H1 (cell line): ENCODE data around the gene AUH. TPM values are rescaled to one million over a fixed set of nuclear protein-coding genes. Genes with fewer than 3 reads are reported as not detected.

Source experiments
- CHD1 ChIP-seq: IDR thresholded peaks from 2 replicates; pipeline ENCODE4 v1.6.1; 2012; ENCODE audit warnings: low read depth, low read length, improper control_type of control experiment
- CREB1 ChIP-seq: IDR thresholded peaks from 2 replicates; pipeline ENCODE4 v1.6.1; 2012; ENCODE audit warnings: inconsistent platforms
- GABPA ChIP-seq: IDR thresholded peaks from 2 replicates; pipeline ENCODE4 v1.6.1; 2011; ENCODE audit warnings: mild to moderate bottlenecking, low read length, moderate library complexity, borderline replicate concordance; ENCODE audit not compliant: insufficient read depth
- NRF1 ChIP-seq: IDR thresholded peaks from 2 replicates; pipeline ENCODE4 v1.6.1; 2011; ENCODE audit warnings: mild to moderate bottlenecking, low read depth, low read length, improper control_type of control experiment
- RAD21 ChIP-seq, 2 experiments: IDR thresholded peaks in 1 of 2; conservative IDR thresholded peaks in 1 of 2; 2 replicates each; pipeline ENCODE4 v1.6.1; 2011; ENCODE audit warnings: low read depth in 2 of 2, low read length in 2 of 2, improper control_type of control experiment in 1 of 2, inconsistent platforms in 1 of 2, mild to moderate bottlenecking in 1 of 2, moderate library complexity in 1 of 2
- ZNF274 ChIP-seq: IDR thresholded peaks from 2 replicates; pipeline ENCODE4 v1.7.0; 2012; ENCODE audit warnings: low read length, borderline replicate concordance; ENCODE audit errors: extremely low read depth
- polyA plus RNA-seq, 7 experiments: library from polyadenylated mRNA; depleted of rRNA in 3 of 7; stranded (reverse) in 5 of 7; unstranded in 2 of 7; fragments of >200 nt in 5 of 7; fragments of 200-250 nt in 2 of 7; gene quantifications; 1 replicate in 5 of 7; 2 replicates in 1 of 7; 4 replicates in 1 of 7; pipeline versions ENCODE4 v1.2.1 to v1.2.3, GENCODE V29; 2011 to 2013; ENCODE audit warnings: missing spikeins in 2 of 7, mixed read lengths in 2 of 7
- total RNA-seq: library from RNA; stranded (reverse); fragmentation: NEBNext Ultra II Directional; extraction: Animal tissue kit (Norgen Biotek cat#: 25700); gene quantifications from 2 replicates; pipeline ENCODE4 v1.2.1, GENCODE V29; 2021

The AUH gene
- total and polyA plus RNA-seq, 2 of the 8 experiments (the other 6 are each of a cell fraction or from before 2014, with no cell fraction given), result 5.8 to 21.9 TPM

DNA sequence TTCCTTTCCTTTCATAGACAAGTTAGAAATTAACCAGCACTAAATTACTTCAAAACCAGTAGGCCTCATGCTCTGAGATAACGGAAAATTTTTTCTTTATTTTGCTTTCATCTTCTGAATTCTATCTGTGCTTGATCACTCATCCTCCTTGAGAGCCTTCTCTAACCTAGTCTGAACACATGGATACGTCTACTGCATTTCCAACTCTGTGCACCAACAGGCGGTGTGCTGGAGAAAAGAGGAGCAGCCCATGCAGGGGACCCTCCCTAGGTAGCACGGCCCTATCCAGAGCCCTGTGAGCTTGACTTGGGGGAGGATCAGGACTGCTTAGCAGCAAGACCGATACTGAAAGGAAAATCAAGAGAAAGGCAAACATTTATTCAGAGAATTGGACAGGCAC is 149.8 kb downstream of the AUH start (continued):
- TF ChIP-seq GABPA, result no peak
- no peak for TF ChIP-seq NRF1
- no peak for TF ChIP-seq RAD21 (IDR thresholded peaks at IDR 0.05 in 1 of 2, conservative IDR thresholded peaks at IDR 0.05 in 1 of 2; ENCODE audit: low read depth in 2 of 2, low read length in 2 of 2)
- TF ChIP-seq CREB1, result no peak
- TF ChIP-seq ZNF274, result no peak
- no peak for TF ChIP-seq CHD1
